ENCODE measurements around the gene MAGEB2. TPM values are rescaled to one million over a fixed set of nuclear protein-coding genes. Genes with fewer than 3 reads are reported as not detected.

Gene MAGEB2
- total RNA-seq, 2 experiments from 2014 or later: not detected

- Histone ChIP-seq H4K20me1 (ENCODE audit: insufficient read depth, low read length) (no peaks in the 10 kb centered on the region), H2AFZ (ENCODE audit: low read length) (no peak overlapping the region), H3K9me2 (ENCODE audit: insufficient read depth, low read length) (no peaks in the 10 kb centered on the region), H3K4me1 (ENCODE audit: insufficient read depth, low read length, poor library complexity, severe bottlenecking) (no peaks in the 10 kb centered on the region), H3K9me3 (ENCODE audit: low read length) (no peaks in the 10 kb centered on the region), H3K79me2 (ENCODE audit: insufficient read depth, low read depth, low read length) (no peaks in the 10 kb centered on the region), H3K27ac (ENCODE audit: low read depth, low read length, poor library complexity, severe bottlenecking) (no peak overlapping the region), H3K4me3 (ENCODE audit: low read depth, low read length, poor library complexity, severe bottlenecking) (no peak overlapping the region), H3K4me2 (ENCODE audit: low read length) (no peak overlapping the region), H3K36me3 (ENCODE audit: insufficient read depth, low read length) (no peaks in the 10 kb centered on the region)
- intact Hi-C loops (cut with micrococcal nuclease; ENCODE audit: unreplicated experiment): no loop called here
- POLR2A ChIA-PET: no interaction called here
- CTCF ChIA-PET (ENCODE audit: unreplicated experiment): no interaction called here
- TF ChIP-seq, protein P1, sequence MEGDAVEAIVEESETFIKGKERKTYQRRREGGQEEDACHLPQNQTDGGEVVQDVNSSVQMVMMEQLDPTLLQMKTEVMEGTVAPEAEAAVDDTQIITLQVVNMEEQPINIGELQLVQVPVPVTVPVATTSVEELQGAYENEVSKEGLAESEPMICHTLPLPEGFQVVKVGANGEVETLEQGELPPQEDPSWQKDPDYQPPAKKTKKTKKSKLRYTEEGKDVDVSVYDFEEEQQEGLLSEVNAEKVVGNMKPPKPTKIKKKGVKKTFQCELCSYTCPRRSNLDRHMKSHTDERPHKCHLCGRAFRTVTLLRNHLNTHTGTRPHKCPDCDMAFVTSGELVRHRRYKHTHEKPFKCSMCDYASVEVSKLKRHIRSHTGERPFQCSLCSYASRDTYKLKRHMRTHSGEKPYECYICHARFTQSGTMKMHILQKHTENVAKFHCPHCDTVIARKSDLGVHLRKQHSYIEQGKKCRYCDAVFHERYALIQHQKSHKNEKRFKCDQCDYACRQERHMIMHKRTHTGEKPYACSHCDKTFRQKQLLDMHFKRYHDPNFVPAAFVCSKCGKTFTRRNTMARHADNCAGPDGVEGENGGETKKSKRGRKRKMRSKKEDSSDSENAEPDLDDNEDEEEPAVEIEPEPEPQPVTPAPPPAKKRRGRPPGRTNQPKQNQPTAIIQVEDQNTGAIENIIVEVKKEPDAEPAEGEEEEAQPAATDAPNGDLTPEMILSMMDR (conservative IDR thresholded peaks at IDR 0.05; ENCODE audit: low read length): no peak
- TF ChIP-seq EZH2phosphoT487 (IDR thresholded peaks at IDR 0.05; ENCODE audit: borderline replicate concordance, low read depth, low read length): no peak
- BruUV-seq (replicated peaks): no TSS peak
- DNase-seq (ENCODE audit: low spot score): no peak
Measured at GRCh38 chrX:30228526-30228925, 13.2 kb downstream of the MAGEB2 start.

DNA sequence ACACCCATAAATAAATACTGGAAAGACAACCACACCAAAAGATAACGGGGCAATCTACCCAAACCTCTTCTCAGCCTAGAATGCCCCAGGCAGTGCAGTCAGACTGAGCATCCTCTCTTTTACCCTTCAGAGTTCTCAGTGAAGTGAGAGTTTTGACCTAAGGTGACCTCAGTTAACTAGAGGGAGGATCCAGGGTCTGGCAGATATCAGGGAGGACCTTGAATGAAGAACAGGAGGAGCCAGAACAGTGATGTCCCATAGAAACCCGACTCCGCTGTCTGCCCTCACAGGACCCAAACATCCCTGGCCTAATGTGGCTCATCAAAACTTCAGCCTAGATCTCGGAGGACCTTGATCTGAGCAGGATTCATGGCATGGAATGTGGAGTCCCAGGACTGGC, 15.0 kb downstream of the MAGEB2 start, which contains the start of gene MAGEB3:
Gene MAGEB3, plus strand, starts transcription at position 263 of the 400 bp plus-strand sequence. CDS start 5,268 bp downstream, outside the sequence.
- CTCF ChIA-PET (ENCODE audit: unreplicated experiment): no interaction called here
- Histone ChIP-seq H3K4me1 (ENCODE audit: insufficient read depth, low read length, poor library complexity, severe bottlenecking) (no peaks in the 10 kb centered on the region), H4K20me1 (ENCODE audit: insufficient read depth, low read length) (no peaks in the 10 kb centered on the region), H3K4me2 (ENCODE audit: low read length) (no peak within 1 kb of the TSS), H3K9me2 (ENCODE audit: insufficient read depth, low read length) (no peaks in the 10 kb centered on the region), H3K27ac (ENCODE audit: low read depth, low read length, poor library complexity, severe bottlenecking) (no peak within 1 kb of the TSS), H3K9me3 (ENCODE audit: low read length) (no peaks in the 10 kb centered on the region), H3K79me2 (ENCODE audit: insufficient read depth, low read depth, low read length) (no peaks in the 10 kb centered on the region), H3K4me3 (ENCODE audit: low read depth, low read length, poor library complexity, severe bottlenecking) (no peak within 1 kb of the TSS), H3K36me3 (ENCODE audit: insufficient read depth, low read length) (no peaks in the 10 kb centered on the region), H2AFZ (ENCODE audit: low read length) (no peak within 1 kb of the TSS)
- POLR2A ChIA-PET: no interaction called here
- DNase-seq (ENCODE audit: low spot score): no peak
- TF ChIP-seq, protein P1 (conservative IDR thresholded peaks at IDR 0.05; ENCODE audit: low read length): no peak
- no peak for TF ChIP-seq EZH2phosphoT487 (IDR thresholded peaks at IDR 0.05; ENCODE audit: borderline replicate concordance, low read depth, low read length)
- no TSS peak for BruUV-seq (replicated peaks)
- intact Hi-C loops (cut with micrococcal nuclease; ENCODE audit: unreplicated experiment): no loop called here

GRCh38 chrX:30241724-30242415, 26.5 kb downstream of the MAGEB2 start, which contains the start of gene MAGEB4:
MAGEB4 (plus strand) TSS chrX:30242000; CDS start chrX:30242136, 136 bp downstream.
- Histone ChIP-seq H3K79me2 (ENCODE audit: insufficient read depth, low read depth, low read length) (no peaks in the 10 kb centered on the region), H3K4me2 (ENCODE audit: low read length) (no peak within 1 kb of the TSS), H3K36me3 (ENCODE audit: insufficient read depth, low read length) (no peaks in the 10 kb centered on the region), H3K27ac (ENCODE audit: low read depth, low read length, poor library complexity, severe bottlenecking) (no peak within 1 kb of the TSS), H4K20me1 (ENCODE audit: insufficient read depth, low read length) (no peaks in the 10 kb centered on the region), H2AFZ (ENCODE audit: low read length) (no peak within 1 kb of the TSS), H3K4me1 (ENCODE audit: insufficient read depth, low read length, poor library complexity, severe bottlenecking) (no peaks in the 10 kb centered on the region), H3K4me3 (ENCODE audit: low read depth, low read length, poor library complexity, severe bottlenecking) (no peak within 1 kb of the TSS), H3K9me3 (ENCODE audit: low read length) (no peaks in the 10 kb centered on the region), H3K9me2 (ENCODE audit: insufficient read depth, low read length) (no peaks in the 10 kb centered on the region)
- POLR2A ChIA-PET: no interaction called here
- BruUV-seq (replicated peaks): no TSS peak
- TF ChIP-seq EZH2phosphoT487 (IDR thresholded peaks at IDR 0.05; ENCODE audit: borderline replicate concordance, low read depth, low read length): no peak
- TF ChIP-seq, protein P1 (conservative IDR thresholded peaks at IDR 0.05; ENCODE audit: low read length): no peak
- intact Hi-C loops (cut with micrococcal nuclease; ENCODE audit: unreplicated experiment): no loop called here
- CTCF ChIA-PET (ENCODE audit: unreplicated experiment): no interaction called here
- DNase-seq (ENCODE audit: low spot score): no peak

Measured in OCI-LY7 (cell line).